IPS-18a (cell line): Measurements from ENCODE around the gene RGS9BP.

ENCODE experiments used
- H3K27ac ChIP-seq: one replicate; pipeline ENCODE4 v1.5.1; 2013; ENCODE audit warnings: low read length
- H3K27me3 ChIP-seq: one replicate; pipeline ENCODE4 v1.6.1; 2013; ENCODE audit warnings: mild to moderate bottlenecking, low read length; ENCODE audit not compliant: control insufficient read depth, insufficient read depth
- H3K36me3 ChIP-seq: one replicate; pipeline ENCODE4 v1.6.1; 2013; ENCODE audit warnings: low read depth, low read length; ENCODE audit not compliant: control insufficient read depth
- H3K4me1 ChIP-seq: one replicate; pipeline ENCODE4 v1.6.1; 2013; ENCODE audit warnings: low read depth, low read length; ENCODE audit not compliant: control insufficient read depth
- H3K4me3 ChIP-seq: one replicate; pipeline ENCODE4 v1.5.1; 2013; ENCODE audit warnings: low read length
- H3K9ac ChIP-seq: one replicate; pipeline ENCODE4 v1.6.1; 2013; ENCODE audit warnings: mild to moderate bottlenecking, low read length, moderate library complexity
- H3K9me3 ChIP-seq: one replicate; pipeline ENCODE4 v1.6.1; 2013; ENCODE audit warnings: low read depth, low read length; ENCODE audit not compliant: control insufficient read depth

The RGS9BP gene

GRCh38 chr19:32672841-32673240 is 2.8 kb upstream of the RGS9BP start:
- Histone ChIP-seq H3K4me1 (peaks cover 9% of the 10 kb centered on the region), H3K36me3 (no peaks in the 10 kb centered on the region), H3K27ac (no peak overlapping the region), H3K9ac (no peak overlapping the region), H3K4me3 (no peak overlapping the region), H3K9me3 (no peaks in the 10 kb centered on the region), H3K27me3 (peaks cover 40% of the 10 kb centered on the region)

- Histone ChIP-seq H3K36me3 (no peaks in the 10 kb centered on the region), H3K4me3 (no peak overlapping the region), H3K9ac (no peak overlapping the region), H3K9me3 (no peaks in the 10 kb centered on the region), H3K4me1 (peaks cover 9% of the 10 kb centered on the region), H3K27me3 (peaks cover 48% of the 10 kb centered on the region), H3K27ac (no peak overlapping the region)
These were observed 2.1 kb upstream of the RGS9BP start for GRCh38 chr19:32673573-32673972.

- Histone ChIP-seq H3K4me1 (peaks cover 9% of the 10 kb centered on the region), H3K27me3 (peaks cover 52% of the 10 kb centered on the region), H3K4me3 (peak overlapping the region; percentile 79), H3K9me3 (no peaks in the 10 kb centered on the region), H3K27ac (no peak overlapping the region), H3K36me3 (no peaks in the 10 kb centered on the region), H3K9ac (peak overlapping the region; percentile 54)
These were observed 1.3 kb upstream of the RGS9BP start for GRCh38 chr19:32674153-32674930.

DNA sequence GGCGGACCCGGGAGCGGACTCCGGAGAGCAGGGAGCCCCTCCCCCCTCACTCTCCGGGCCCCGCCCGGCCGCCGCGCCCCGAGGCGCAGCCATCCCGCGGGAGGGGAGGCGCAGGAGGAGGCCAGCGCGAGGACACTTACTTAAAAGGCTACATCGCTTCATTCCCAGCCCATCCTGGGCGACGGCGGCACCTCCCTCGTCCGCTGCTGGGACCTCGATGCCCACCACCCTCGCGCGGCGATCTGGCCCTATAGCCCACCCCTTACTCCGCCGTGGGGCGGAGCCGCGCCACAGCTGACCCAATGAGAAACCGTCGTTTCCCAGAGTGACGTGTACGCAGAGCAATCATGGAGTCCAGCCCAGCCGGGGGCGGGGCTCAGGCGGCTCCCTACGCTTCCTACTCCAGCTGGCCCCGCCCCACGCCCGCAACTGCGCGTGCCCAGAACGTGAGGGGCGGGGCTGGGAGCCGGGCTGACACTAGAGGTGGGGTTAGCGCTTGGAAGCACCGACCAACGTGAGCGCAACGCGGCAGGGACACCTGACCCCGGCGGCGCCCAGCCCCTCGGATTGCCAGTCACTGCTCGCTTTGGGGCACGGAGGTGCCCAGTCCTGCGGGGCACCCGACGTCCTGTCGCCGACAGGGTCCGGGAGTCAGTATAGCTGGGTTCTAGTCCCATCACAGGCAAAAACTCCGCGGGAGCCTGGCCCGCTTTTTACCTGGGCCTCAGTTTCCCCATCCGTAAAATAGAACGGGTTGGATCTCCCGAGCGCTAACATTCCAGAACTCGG is 523 bp upstream of the RGS9BP start, which contains the start of gene ANKRD27:
TSS of gene ANKRD27 (minus strand) at position 250 of the 789 bp plus-strand sequence. CDS start 16,165 bp downstream, outside the sequence.
- Histone ChIP-seq H3K4me3 (peak within 1 kb of the TSS; percentile 79), H3K4me1 (peaks cover 9% of the 10 kb centered on the region), H3K27ac (no peak within 1 kb of the TSS), H3K9me3 (no peaks in the 10 kb centered on the region), H3K36me3 (no peaks in the 10 kb centered on the region), H3K9ac (peak within 1 kb of the TSS; percentile 54), H3K27me3 (peaks cover 52% of the 10 kb centered on the region)

DNA sequence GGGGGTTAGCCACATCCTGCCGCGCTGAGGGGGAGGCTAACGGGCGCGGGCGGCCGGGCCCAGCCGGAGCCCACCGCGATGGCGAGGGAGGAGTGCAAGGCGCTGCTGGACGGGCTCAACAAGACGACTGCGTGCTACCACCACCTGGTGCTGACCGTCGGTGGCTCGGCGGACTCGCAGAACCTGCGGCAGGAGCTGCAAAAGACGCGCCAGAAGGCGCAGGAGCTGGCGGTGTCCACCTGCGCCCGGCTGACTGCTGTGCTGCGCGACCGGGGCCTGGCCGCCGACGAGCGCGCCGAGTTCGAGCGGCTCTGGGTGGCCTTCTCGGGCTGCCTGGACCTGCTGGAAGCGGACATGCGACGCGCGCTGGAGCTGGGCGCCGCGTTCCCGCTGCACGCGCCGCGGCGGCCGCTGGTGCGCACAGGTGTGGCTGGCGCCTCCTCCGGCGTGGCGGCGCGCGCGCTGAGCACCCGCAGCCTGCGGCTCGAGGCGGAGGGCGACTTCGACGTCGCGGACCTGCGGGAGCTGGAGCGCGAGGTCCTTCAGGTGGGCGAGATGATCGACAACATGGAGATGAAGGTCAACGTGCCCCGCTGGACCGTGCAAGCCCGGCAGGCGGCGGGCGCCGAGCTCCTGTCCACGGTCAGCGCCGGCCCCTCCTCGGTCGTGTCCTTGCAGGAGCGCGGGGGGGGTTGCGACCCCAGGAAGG is 692 bp downstream of the RGS9BP start:
- Histone ChIP-seq H3K4me3 (peak overlapping the region; percentile 79), H3K4me1 (peaks cover 9% of the 10 kb centered on the region), H3K27me3 (peaks cover 52% of the 10 kb centered on the region), H3K9ac (no peak overlapping the region), H3K36me3 (no peaks in the 10 kb centered on the region), H3K27ac (no peak overlapping the region), H3K9me3 (no peaks in the 10 kb centered on the region)

DNA sequence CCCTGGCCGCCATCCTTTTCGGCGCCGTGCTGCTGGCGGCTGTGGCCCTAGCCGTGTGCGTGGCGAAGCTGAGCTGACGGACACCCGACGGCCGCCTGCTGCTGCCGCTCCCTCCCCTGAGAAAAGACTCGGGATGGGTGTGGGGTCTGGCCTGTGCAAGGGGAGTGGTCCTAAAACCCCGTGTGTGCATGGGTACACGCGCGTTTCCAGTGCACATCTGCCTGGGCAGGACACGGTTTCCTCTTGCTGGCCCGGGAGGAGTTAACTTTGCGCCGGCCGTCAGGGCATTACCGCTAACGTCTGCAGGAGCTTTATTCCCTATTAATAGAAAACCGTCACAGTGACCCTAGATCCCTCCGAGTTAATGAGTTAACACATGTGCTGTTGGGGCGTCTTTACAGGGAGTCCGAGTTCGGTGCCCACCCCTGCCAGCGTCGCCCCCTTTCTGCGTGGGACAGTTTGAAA is 1.3 kb downstream of the RGS9BP start:
- H3K4me3 ChIP-seq = peak overlapping the region; percentile 79

DNA sequence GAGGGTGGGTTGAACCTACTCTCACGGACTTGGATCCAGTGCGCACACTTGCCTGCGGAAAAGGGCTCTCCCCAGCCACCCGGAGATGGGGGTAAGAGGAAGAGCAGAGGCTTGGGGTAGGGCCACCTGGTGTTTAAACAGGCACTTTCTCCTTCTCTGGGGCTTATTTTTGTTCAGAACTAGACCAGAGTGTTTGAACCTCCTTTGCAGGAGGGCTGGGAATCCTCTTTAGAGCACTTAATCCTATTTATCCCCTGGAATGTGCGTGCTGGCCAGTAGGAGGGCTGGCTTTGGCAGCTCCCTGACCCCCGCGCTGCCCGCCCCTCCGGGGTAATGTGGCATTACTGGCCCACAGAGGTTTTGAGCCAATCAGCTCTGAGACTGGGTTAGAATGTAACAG is 2.0 kb downstream of the RGS9BP start:
- Histone ChIP-seq H3K27me3 (peaks cover 52% of the 10 kb centered on the region), H3K9me3 (no peaks in the 10 kb centered on the region), H3K27ac (no peak overlapping the region), H3K9ac (no peak overlapping the region), H3K4me3 (peak overlapping the region; percentile 79), H3K36me3 (no peaks in the 10 kb centered on the region), H3K4me1 (peaks cover 9% of the 10 kb centered on the region)

More for the DNA sequence above, 1.3 kb downstream of the RGS9BP start:
- Histone ChIP-seq H3K4me1 (peaks cover 9% of the 10 kb centered on the region), H3K9me3 (no peaks in the 10 kb centered on the region), H3K36me3 (no peaks in the 10 kb centered on the region), H3K27me3 (peaks cover 52% of the 10 kb centered on the region), H3K27ac (no peak overlapping the region), H3K9ac (no peak overlapping the region)

- peaks cover 9% of the 10 kb centered on the region for H3K4me1 ChIP-seq
- no peaks in the 10 kb centered on the region for H3K36me3 ChIP-seq
- peaks cover 30% of the 10 kb centered on the region for H3K27me3 ChIP-seq
- no peaks in the 10 kb centered on the region for H3K9me3 ChIP-seq
- H3K9ac ChIP-seq = no peak overlapping the region
- H3K27ac ChIP-seq = no peak overlapping the region
- no peak overlapping the region for H3K4me3 ChIP-seq
These were observed 5.3 kb downstream of the RGS9BP start for GRCh38 chr19:32680986-32681385.

DNA sequence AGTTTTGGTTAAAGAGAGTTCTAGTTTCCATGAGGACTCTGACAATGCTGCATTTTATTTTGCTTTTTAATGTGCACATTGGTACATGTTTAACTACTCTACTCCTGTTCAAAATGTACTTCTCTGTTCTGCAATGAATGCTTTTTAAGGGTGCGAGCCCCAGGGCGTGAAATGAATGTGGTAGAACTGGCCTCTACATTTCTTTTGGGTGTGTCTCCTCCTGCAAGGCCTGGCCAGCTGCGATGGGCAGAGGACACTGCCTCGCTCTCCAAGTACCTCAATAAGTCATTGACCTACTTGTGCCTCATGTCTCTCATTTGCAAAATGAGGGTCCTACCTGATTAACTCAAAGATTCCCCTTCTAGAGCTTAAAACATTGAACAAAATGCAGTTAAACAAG is 6.7 kb downstream of the RGS9BP start:
- Histone ChIP-seq H3K27me3 (peaks cover 17% of the 10 kb centered on the region), H3K36me3 (no peaks in the 10 kb centered on the region), H3K4me1 (peaks cover 4% of the 10 kb centered on the region), H3K4me3 (no peak overlapping the region), H3K27ac (no peak overlapping the region), H3K9me3 (no peaks in the 10 kb centered on the region), H3K9ac (no peak overlapping the region)

DNA sequence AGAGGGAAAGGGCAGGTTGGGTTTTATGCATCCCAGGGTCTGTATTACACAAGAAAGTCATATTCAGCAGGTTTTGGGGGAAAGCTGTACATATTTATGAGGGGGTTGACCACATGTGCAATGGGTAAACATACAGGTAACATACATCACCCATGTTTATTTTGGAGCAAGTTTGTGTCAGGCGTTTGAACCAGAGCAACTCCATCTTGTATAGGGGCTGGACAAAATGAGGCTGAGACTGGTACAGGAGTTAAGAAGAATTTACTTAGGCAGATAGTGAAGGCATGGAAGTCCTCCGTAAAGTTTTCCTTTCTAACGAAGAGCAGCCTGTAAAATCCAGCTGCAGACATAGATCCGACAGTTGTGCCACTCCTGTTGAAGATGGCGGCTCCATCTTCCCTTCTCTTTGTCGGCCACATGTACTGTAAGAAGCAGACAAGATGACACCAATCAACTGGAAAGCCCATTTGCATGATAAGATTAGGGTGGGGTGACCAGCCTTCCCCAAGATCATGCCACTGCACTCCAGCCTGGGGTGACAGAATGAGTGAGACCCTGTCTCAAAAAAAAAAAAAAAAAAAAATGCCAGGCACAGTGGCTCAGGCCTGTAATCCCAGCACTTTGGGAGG is 11.3 kb downstream of the RGS9BP start:
- H3K27me3 ChIP-seq = peaks cover 11% of the 10 kb centered on the region
- no peaks in the 10 kb centered on the region for H3K9me3 ChIP-seq
- H3K4me1 ChIP-seq = no peaks in the 10 kb centered on the region
- no peaks in the 10 kb centered on the region for H3K36me3 ChIP-seq
- H3K27ac ChIP-seq = no peak overlapping the region
- H3K4me3 ChIP-seq = no peak overlapping the region
- H3K9ac ChIP-seq = no peak overlapping the region

DNA sequence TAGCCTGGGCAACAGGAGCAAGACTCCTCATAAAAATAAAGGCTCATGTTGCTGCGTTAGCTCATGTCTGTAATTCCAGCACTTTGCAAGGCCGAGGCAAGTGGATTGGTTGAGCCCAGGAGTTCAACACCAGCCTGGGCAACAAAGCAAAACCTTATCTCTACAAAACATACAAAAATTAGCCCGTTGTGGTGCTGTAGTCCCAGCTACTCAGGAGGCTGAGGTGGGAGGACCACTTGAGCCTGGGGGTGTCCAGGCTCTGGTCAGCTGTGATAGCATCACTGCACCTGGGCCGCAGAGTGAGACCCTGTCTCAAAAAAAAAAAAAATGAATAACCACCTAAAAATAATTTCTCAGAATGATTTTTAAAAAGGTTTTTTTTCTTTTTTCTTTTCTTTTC is 12.0 kb downstream of the RGS9BP start:
- Histone ChIP-seq H3K27me3 (peaks cover 17% of the 10 kb centered on the region), H3K36me3 (no peaks in the 10 kb centered on the region), H3K27ac (no peak overlapping the region), H3K4me3 (no peak overlapping the region), H3K9me3 (no peaks in the 10 kb centered on the region), H3K4me1 (no peaks in the 10 kb centered on the region), H3K9ac (no peak overlapping the region)
